HepG2 (cell line): ENCODE measurements around the gene TP53TG5. TPM values are rescaled to one million over a fixed set of nuclear protein-coding genes. Genes with fewer than 3 reads are reported as not detected.

Experiments
- CC2D1A ChIP-seq: sonication (generic); formaldehyde crosslinking; IDR thresholded peaks from 2 replicates; pipeline ENCODE4 v1.8.1; 2023; ENCODE audit warnings: mild to moderate bottlenecking, missing genetic modification reagents
- DMTF1 ChIP-seq: sonication (generic); formaldehyde crosslinking; IDR thresholded peaks from 2 replicates; pipeline ENCODE4 v1.4.0; 2020; ENCODE audit warnings: mild to moderate bottlenecking, missing genetic modification reagents
- ESRRA ChIP-seq: sonication (generic); formaldehyde crosslinking; IDR thresholded peaks from 2 replicates; pipeline ENCODE4 v1.5.1; 2020; ENCODE audit warnings: mild to moderate bottlenecking, low read depth, missing genetic modification reagents
- JUN ChIP-seq: sonication (generic); formaldehyde crosslinking; IDR thresholded peaks from 2 replicates; pipeline ENCODE4 v1.4.0; 2020; ENCODE audit warnings: mild to moderate bottlenecking, missing genetic modification reagents
- NRL ChIP-seq: sonication (generic); formaldehyde crosslinking; IDR thresholded peaks from 2 replicates; pipeline ENCODE4 v1.5.0; 2020; ENCODE audit warnings: missing genetic modification reagents, mild to moderate bottlenecking, moderate library complexity, borderline replicate concordance
- SRSF9 ChIP-seq: fragments of 200-400 bp; formaldehyde crosslinking; IDR thresholded peaks from 2 replicates; pipeline ENCODE4 v1.6.1; 2018; ENCODE audit warnings: borderline replicate concordance, mild to moderate bottlenecking, low read depth, low read length; ENCODE audit not compliant: insufficient read depth, poor library complexity, severe bottlenecking
- ZBTB1 ChIP-seq: sonication (generic); formaldehyde crosslinking; IDR thresholded peaks from 2 replicates; pipeline ENCODE4 v1.4.0; 2020; ENCODE audit warnings: missing genetic modification reagents, borderline replicate concordance
- ZBTB38 ChIP-seq: sonication (generic); formaldehyde crosslinking; IDR thresholded peaks from 2 replicates; pipeline ENCODE4 v1.5.1; 2020; ENCODE audit warnings: mild to moderate bottlenecking, missing genetic modification reagents
- ZBTB40 ChIP-seq, 2 experiments: fragments of 450-650 bp in 1 of 2; sonication (generic) in 1 of 2; formaldehyde crosslinking in 1 of 2; IDR thresholded peaks; 2 replicates each; pipeline versions ENCODE4 v1.6.1 to v1.8.0; 2016 to 2022; ENCODE audit warnings: antibody characterized with exemption in 1 of 2, mild to moderate bottlenecking in 1 of 2, missing genetic modification reagents in 1 of 2
- ZMYM4 ChIP-seq: sonication (generic); formaldehyde crosslinking; IDR thresholded peaks from 2 replicates; pipeline ENCODE4 v1.8.1; 2023; ENCODE audit warnings: mild to moderate bottlenecking, missing genetic modification reagents
- ZNF296 ChIP-seq: sonication (generic); formaldehyde crosslinking; conservative IDR thresholded peaks from 2 replicates; pipeline ENCODE4 v1.5.0; 2020; ENCODE audit warnings: mild to moderate bottlenecking, missing genetic modification reagents
- ZNF589 ChIP-seq: sonication (generic); formaldehyde crosslinking; conservative IDR thresholded peaks from 2 replicates; pipeline ENCODE4 v1.8.0; 2022; ENCODE audit warnings: mild to moderate bottlenecking, moderate library complexity, missing genetic modification reagents
- ZNF740 ChIP-seq: sonication (generic); formaldehyde crosslinking; IDR thresholded peaks from 2 replicates; pipeline ENCODE4 v1.4.0; 2020; ENCODE audit warnings: missing genetic modification reagents
- ZNF747 ChIP-seq: sonication (generic); formaldehyde crosslinking; IDR thresholded peaks from 2 replicates; pipeline ENCODE4 v1.8.1; 2023; ENCODE audit warnings: missing genetic modification reagents, mild to moderate bottlenecking, borderline replicate concordance
- ZNF761 ChIP-seq: sonication (generic); formaldehyde crosslinking; conservative IDR thresholded peaks from 2 replicates; pipeline ENCODE4 v1.4.0; 2020; ENCODE audit warnings: mild to moderate bottlenecking, missing genetic modification reagents
- ZSCAN20 ChIP-seq: sonication (generic); formaldehyde crosslinking; IDR thresholded peaks from 2 replicates; pipeline ENCODE4 v1.4.0; 2020; ENCODE audit warnings: missing genetic modification reagents, mild to moderate bottlenecking, borderline replicate concordance
- polyA plus RNA-seq, 8 experiments: library from polyadenylated mRNA; depleted of rRNA in 3 of 8; stranded (reverse) in 7 of 8; unstranded in 1 of 8; fragments of >200 nt; fragmentation: Illumina TruSeq in 4 of 8; extraction: Trizol in 4 of 8; gene quantifications; 2 replicates each; pipeline versions ENCODE4 v1.2.1 to v1.2.3, GENCODE V29; 2011 to 2016; ENCODE audit warnings: low read depth in 4 of 8, missing spikeins in 1 of 8, mixed read lengths in 1 of 8; ENCODE audit not compliant: insufficient read depth in 1 of 8
- total RNA-seq, 5 experiments: library from RNA; depleted of rRNA; stranded (reverse); fragments of >200 nt; fragmentation: Illumina TruSeq; extraction: Trizol; gene quantifications; 2 replicates each; pipeline ENCODE4 v1.2.3, GENCODE V29; 2016; ENCODE audit warnings: low read depth in 1 of 5

Gene TP53TG5
- total and polyA plus RNA-seq, 2 of the 13 experiments (the other 11 are each of a cell fraction or from before 2014, with no cell fraction given) = 0.11 TPM; not detected in 1

GRCh38 chr20:45337367-45338120 is 40.6 kb downstream of the TP53TG5 start (continued):
- peak; percentile 66; the same call in 1 of the 2 replicates for TF ChIP-seq NRL (CRISPR knock-in tag)
- TF ChIP-seq DMTF1 (CRISPR knock-in tag) = no peak
- no peak for TF ChIP-seq CC2D1A (CRISPR knock-in tag)
- 0 out of 2 replicates have a peak, but pooled peaks have one; percentile 34 for TF ChIP-seq ZMYM4 (CRISPR knock-in tag)
- TF ChIP-seq JUN = no peak; the same call in 1 of the 2 replicates
- TF ChIP-seq SRSF9 = no peak
- TF ChIP-seq ZNF296 (CRISPR knock-in tag) = no peak
- no peak for TF ChIP-seq ZNF740
- peak; percentile 87 for TF ChIP-seq ESRRA
- peak; percentile 45; the same call in 1 of the 2 replicates for TF ChIP-seq ZNF747 (CRISPR knock-in tag)
- TF ChIP-seq ZNF761 (CRISPR knock-in tag) = no peak; the same call in 1 of the 2 replicates
- no peak for TF ChIP-seq ZBTB1
- no peak for TF ChIP-seq ZNF589 (CRISPR knock-in tag)
- TF ChIP-seq ZBTB38 (CRISPR knock-in tag) = 0 out of 2 replicates have a peak, but pooled peaks have one; percentile 36
- TF ChIP-seq ZBTB40 (IDR thresholded peaks at IDR 0.05) = no peak
- peak; percentile 52; the same call in 1 of the 2 replicates for TF ChIP-seq ZBTB40 (CRISPR knock-in tag; IDR thresholded peaks at IDR 0.05)
- TF ChIP-seq ZSCAN20 = no peak
